KMS-11 (cell line): ENCODE measurements around the gene EIF2S3.

Experiments
- H2AFZ ChIP-seq: fragments of 200-600 bp; sonication (generic); 2 replicates; pipeline ENCODE4 v1.6.1; 2016; ENCODE audit warnings: antibody characterized with exemption, mixed run types, low read depth
- H3K27ac ChIP-seq: fragments of 200-600 bp; sonication (generic); 2 replicates; pipeline ENCODE4 v1.6.1; 2016; ENCODE audit warnings: mild to moderate bottlenecking, mixed run types
- H3K27me3 ChIP-seq: fragments of 200-600 bp; sonication (generic); 2 replicates; pipeline ENCODE4 v1.6.1; 2017; ENCODE audit warnings: mild to moderate bottlenecking, low read depth, mixed run types, moderate library complexity; ENCODE audit not compliant: insufficient read depth
- H3K36me3 ChIP-seq: fragments of 200-600 bp; sonication (generic); 2 replicates; pipeline ENCODE4 v1.6.1; 2017; ENCODE audit warnings: mild to moderate bottlenecking, mixed run types; ENCODE audit not compliant: insufficient read depth
- H3K4me1 ChIP-seq: fragments of 200-600 bp; sonication (generic); 2 replicates; pipeline ENCODE4 v1.6.1; 2016; ENCODE audit warnings: mild to moderate bottlenecking, low read depth, mixed run types; ENCODE audit not compliant: poor library complexity, severe bottlenecking
- H3K4me2 ChIP-seq: fragments of 200-600 bp; sonication (generic); 2 replicates; pipeline ENCODE4 v1.7.0; 2016; ENCODE audit warnings: mild to moderate bottlenecking, mixed run types
- H3K4me3 ChIP-seq: fragments of 200-600 bp; sonication (generic); IDR thresholded peaks from 2 replicates; pipeline ENCODE4 v1.6.1; 2017; ENCODE audit warnings: low read depth, low read length, mixed read lengths; ENCODE audit not compliant: insufficient read depth
- H3K79me2 ChIP-seq: fragments of 200-600 bp; sonication (generic); 2 replicates; pipeline ENCODE4 v1.6.1; 2016; ENCODE audit warnings: low read depth, mixed run types; ENCODE audit not compliant: insufficient read depth
- H3K9ac ChIP-seq: fragments of 200-600 bp; sonication (generic); 2 replicates; pipeline ENCODE4 v1.6.1; 2016; ENCODE audit warnings: mild to moderate bottlenecking, mixed run types
- H4K20me1 ChIP-seq: fragments of 200-600 bp; sonication (generic); 2 replicates; pipeline ENCODE4 v1.6.1; 2016; ENCODE audit warnings: mild to moderate bottlenecking, mixed run types; ENCODE audit not compliant: insufficient read depth
- CTCF ChIP-seq: fragments of 200-600 bp; sonication (generic); conservative IDR thresholded peaks from 2 replicates; pipeline ENCODE4 v1.6.1; 2017; ENCODE audit warnings: low read depth, mild to moderate bottlenecking, antibody characterized with exemption, low read length, moderate library complexity, mixed read lengths

The EIF2S3 gene

GRCh38 chrX:24117258-24117657, 62.5 kb downstream of the EIF2S3 start:
- no peak overlapping the region for H3K9ac ChIP-seq
- no peak overlapping the region for H3K27ac ChIP-seq
- H2AFZ ChIP-seq: no peak overlapping the region
- no peaks in the 10 kb centered on the region for H3K79me2 ChIP-seq
- no peak for TF ChIP-seq CTCF
- H3K4me2 ChIP-seq: no peak overlapping the region
- H3K27me3 ChIP-seq: no peaks in the 10 kb centered on the region
- H3K36me3 ChIP-seq: no peaks in the 10 kb centered on the region
- no peaks in the 10 kb centered on the region for H4K20me1 ChIP-seq
- H3K4me1 ChIP-seq: no peaks in the 10 kb centered on the region
- H3K4me3 ChIP-seq: no peak overlapping the region

- Histone ChIP-seq H3K4me1 (no peaks in the 10 kb centered on the region), H3K4me2 (no peak overlapping the region)
Observed at GRCh38 chrX:24124244-24124799, 69.6 kb downstream of the EIF2S3 start.

GRCh38 chrX:24125028-24125612, 70.4 kb downstream of the EIF2S3 start:
- Histone ChIP-seq H3K79me2 (no peaks in the 10 kb centered on the region), H3K36me3 (no peaks in the 10 kb centered on the region), H3K27me3 (no peaks in the 10 kb centered on the region), H3K9ac (no peak overlapping the region), H3K4me1 (no peaks in the 10 kb centered on the region), H3K4me3 (no peak overlapping the region), H3K27ac (no peak overlapping the region), H4K20me1 (no peaks in the 10 kb centered on the region), H2AFZ (no peak overlapping the region), H3K4me2 (no peak overlapping the region)
- TF ChIP-seq CTCF: no peak

More at GRCh38 chrX:24124244-24124799, 69.6 kb downstream of the EIF2S3 start:
- H3K9ac ChIP-seq: no peak overlapping the region
- H3K27ac ChIP-seq: no peak overlapping the region
- no peak for TF ChIP-seq CTCF
- H3K27me3 ChIP-seq: no peaks in the 10 kb centered on the region
- no peaks in the 10 kb centered on the region for H3K36me3 ChIP-seq
- no peak overlapping the region for H3K4me3 ChIP-seq
- H2AFZ ChIP-seq: no peak overlapping the region
- H3K79me2 ChIP-seq: no peaks in the 10 kb centered on the region
- H4K20me1 ChIP-seq: no peaks in the 10 kb centered on the region
